COR-L47 (cell line): ENCODE measurements around the gene SPATA17.
"Not testable (repeated sequence)": the region's sequence is repeated elsewhere in the genome, so short reads cannot be mapped to it uniquely, and the experiment has no call there.

ENCODE experiments used
- DNase-seq: peaks from one replicate; lab custom pipeline; 2025; lab: John Stamatoyannopoulos, UW

Gene SPATA17, protein sequence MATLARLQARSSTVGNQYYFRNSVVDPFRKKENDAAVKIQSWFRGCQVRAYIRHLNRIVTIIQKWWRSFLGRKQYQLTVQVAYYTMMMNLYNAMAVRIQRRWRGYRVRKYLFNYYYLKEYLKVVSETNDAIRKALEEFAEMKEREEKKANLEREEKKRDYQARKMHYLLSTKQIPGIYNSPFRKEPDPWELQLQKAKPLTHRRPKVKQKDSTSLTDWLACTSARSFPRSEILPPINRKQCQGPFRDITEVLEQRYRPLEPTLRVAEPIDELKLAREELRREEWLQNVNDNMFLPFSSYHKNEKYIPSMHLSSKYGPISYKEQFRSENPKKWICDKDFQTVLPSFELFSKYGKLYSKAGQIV

DNA sequence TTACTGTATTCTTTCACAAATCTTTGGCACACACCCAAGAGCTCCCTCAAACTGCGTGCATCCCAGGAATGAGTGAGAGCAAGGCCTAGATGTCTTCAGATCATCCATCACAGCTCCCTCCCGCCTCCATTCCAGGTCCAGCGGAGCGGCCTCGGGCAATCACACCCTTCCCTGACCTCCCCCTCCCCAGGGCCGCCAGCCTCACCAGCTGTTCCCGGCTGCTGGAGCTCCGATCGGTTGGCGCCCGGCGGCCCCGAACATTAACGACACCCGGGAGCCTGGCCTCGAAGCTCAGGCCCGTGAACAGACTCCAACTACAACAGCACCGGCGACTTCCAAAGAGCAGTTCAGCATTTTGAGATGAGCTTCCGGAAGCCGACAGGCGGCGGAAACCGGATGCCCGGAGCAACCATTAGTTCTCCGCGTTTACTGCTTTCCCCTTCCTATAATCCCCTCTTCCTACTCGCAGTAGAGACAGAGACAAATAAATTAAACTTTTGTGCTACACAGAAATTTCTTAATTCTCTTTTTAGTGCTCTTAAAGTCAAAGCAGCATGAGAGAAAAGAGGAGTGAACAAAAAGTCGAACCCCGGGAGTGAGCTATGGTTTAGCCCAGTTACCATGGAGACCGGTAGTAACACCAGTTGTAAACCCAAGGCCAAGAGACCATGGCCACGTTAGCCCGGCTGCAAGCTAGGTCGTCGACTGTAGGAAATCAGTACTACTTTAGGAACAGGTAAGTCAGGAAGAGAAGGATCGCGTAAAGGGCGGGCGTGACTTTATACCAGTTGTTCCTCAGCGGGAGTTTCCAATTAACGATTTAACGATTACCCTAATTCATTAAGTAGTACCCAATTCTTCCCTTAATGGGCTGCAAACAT, at the start of gene SPATA17, which contains the start of gene GPATCH2:
TSS of gene SPATA17 (plus strand) at position 634 of the 881 bp plus-strand sequence. CDS start at position 669, 35 bp downstream.
TSS of gene GPATCH2 (minus strand) at position 380 of the 881 bp plus-strand sequence. CDS start at position 261, 119 bp downstream.
- DNase-seq, result peak; percentile 88

- DNase-seq, result not testable (repeated sequence)
Observed at GRCh38 chr1:217584286-217584811, 46.8 kb upstream of the SPATA17 start.

DNA sequence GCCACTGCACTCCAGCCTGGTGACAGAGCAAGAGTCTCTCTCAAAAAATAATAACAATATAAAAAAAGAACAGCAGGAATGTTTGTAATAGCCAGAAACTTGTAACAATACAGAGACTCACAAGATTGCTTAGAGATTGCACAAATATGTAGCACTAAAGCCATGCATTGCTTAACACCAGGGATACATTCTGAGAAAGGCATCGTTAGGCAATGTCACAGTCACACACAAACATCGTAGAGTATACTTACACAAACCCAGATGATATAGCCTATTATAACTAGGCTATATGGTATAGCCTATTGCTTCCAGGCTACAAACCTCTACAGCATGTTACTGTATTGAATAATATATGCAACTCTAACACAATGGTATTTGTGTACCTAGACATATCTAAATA, 45.6 kb upstream of the SPATA17 start:
- no peak for DNase-seq

- DNase-seq, result no peak
Observed at GRCh38 chr1:217586586-217586985, 44.6 kb upstream of the SPATA17 start.

- no peak for DNase-seq
Observed at GRCh38 chr1:217590598-217590997, 40.5 kb upstream of the SPATA17 start.

GRCh38 chr1:217599154-217599553, 32.0 kb upstream of the SPATA17 start:
- DNase-seq, result no peak

DNA sequence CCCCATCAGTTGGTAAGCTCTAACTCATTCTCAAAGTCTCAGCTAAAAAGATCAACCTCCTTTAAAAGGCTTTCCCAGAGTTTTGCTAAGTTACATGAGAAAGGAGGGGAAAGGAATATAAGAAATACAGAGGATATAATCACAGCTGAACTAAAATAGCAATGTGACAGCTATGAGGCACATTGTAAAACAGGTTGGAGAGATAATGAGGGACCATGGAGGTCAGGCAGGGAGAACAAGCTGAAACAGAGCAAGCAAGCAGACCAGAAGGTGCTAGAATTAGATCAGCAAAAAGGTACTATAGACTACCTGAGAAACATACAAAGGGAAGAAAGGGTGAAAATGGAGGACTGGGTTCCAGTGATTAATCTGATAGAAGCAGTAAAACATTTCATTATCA, 28.8 kb upstream of the SPATA17 start:
- no peak for DNase-seq

- no peak for DNase-seq
Observed at GRCh38 chr1:217605390-217605789, 25.8 kb upstream of the SPATA17 start.

DNA sequence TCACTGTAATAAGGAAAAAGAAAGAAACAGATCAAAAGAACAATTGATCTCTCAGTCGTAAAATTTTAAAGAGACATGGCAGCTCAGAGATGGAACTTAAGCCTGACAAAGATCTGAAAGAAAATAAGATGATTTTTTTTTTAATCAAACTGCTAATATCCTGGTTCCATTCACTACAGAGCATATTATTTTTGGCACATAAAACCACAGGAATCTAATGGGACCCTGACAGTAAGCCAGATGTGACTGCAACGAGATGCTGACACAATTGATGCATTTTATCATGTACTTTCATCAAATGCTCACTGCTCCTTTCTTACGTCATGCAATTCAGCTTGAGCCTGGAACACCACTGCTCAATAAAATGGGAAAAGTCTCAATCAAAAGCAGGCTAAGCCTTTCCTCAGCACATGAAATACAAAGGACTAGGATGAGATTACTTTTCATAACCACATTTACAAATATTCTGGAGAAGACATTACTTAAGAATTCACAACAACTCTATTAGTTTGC, 16.9 kb upstream of the SPATA17 start:
- no peak for DNase-seq

- no peak for DNase-seq
Observed at GRCh38 chr1:217617126-217617525, 14.0 kb upstream of the SPATA17 start.

DNA sequence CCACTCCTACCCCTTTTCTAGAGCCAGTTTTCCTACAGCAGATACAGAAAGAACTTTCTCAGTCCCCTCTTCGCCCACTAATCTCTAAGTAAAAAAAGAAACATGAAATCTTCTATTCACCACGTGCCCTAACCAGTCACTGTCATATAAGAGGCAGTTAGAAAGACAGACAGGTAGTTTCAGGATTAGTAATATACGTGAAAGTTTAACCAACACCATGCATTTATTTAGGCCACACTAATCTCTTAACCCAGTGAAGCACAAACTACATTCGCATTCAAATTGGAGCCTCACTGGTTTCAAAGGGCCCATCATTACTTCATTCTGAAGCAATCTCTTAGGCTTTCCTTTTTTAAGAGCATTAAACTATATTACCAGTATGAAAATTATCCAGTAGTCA, 10.3 kb upstream of the SPATA17 start:
- no peak for DNase-seq

GRCh38 chr1:217622042-217622441, 9.1 kb upstream of the SPATA17 start:
- DNase-seq, result no peak

DNA sequence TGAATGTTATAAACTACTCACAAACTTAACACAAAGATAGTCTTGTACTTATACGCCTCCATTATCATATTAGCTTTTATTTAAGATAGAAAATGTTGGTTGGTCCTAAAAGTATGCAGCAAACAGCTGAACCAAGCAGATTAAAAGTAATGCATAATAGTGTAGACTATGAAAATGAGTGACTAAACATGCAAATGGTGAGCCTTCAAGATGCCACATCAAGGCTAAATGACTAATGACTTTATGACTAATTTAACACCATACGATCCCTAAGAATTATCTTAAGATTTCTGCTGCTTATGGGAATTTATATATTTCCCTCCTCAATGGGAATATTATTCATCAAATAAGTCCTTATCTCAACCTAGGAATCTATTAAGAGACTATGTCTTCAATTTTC, 4.8 kb upstream of the SPATA17 start:
- DNase-seq, result no peak

DNA sequence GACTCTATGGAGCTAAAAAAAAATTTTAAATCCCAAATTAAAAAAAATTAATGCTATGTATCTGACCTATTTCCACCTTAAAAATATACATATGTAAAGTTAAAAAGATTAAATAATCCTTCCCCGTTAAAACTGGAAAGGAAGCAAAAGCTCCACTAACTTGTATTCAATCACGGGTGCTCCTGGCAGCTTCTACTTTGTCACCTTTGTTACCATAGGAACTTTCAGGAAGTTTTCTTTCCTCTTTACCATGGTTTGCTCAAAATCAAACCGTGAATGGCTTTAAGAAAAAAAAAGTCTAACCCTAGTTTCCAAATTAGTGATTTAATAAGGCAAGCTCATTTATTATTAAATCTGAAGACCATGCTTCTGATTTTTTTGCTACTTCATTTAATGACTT, 3.7 kb upstream of the SPATA17 start:
- DNase-seq, result no peak

DNA sequence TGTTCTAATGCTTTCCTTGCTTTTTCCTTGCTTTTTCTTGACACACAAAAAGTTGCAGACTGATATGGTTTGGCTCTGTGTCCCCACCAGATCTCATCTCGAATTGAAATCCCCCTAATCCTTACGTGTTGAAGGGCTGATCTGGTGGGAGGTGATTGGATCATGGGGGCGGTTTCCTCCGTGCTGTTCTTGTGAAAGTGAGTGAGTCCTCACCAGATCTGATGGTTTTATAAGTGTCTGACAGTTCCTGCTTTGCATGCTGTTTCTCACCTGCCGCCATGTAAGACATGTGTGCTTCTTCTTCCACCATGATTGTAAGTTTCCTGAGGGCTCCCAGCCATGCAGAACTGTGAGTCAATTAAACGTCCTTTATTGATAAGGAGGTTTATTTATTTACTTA, 11.3 kb downstream of the SPATA17 start:
- no peak for DNase-seq

DNA sequence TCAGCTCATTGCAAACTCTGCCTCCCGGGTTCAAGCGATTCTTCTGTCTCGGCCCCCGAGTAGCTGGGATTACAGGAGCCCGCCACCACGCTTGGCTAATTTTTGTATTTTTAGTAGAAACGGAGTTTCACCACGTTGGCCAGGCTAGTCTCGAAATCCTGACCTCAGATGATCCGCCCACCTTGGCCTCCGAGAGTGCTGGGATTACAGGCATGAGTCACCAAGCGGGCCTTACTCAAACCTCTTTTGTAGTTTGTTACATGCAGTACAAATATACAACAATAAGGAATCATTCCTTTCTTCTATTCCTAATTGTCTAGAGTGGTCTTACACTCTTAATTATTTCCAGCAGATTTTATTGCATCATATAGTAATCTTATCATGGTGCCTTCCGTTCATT, 16.6 kb downstream of the SPATA17 start:
- no peak for DNase-seq

DNA sequence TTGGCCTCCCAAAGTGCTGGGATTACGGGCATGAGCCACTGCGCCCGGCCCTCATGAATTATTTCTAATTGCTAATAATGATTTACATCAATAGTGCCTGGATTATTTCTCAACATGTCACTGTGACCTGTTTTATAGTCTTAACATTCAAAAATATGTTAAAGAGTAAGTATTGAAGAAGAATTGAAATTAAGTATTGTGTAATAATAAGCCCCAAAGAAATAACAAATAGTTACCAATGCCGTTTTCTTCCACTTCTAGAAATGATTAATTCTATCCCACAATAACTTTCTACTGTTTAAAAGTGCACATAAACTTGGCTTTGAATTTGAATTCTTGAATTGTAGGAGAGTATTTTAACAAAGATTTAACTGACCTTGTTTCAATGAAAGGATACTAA, 19.5 kb downstream of the SPATA17 start:
- DNase-seq, result no peak

DNA sequence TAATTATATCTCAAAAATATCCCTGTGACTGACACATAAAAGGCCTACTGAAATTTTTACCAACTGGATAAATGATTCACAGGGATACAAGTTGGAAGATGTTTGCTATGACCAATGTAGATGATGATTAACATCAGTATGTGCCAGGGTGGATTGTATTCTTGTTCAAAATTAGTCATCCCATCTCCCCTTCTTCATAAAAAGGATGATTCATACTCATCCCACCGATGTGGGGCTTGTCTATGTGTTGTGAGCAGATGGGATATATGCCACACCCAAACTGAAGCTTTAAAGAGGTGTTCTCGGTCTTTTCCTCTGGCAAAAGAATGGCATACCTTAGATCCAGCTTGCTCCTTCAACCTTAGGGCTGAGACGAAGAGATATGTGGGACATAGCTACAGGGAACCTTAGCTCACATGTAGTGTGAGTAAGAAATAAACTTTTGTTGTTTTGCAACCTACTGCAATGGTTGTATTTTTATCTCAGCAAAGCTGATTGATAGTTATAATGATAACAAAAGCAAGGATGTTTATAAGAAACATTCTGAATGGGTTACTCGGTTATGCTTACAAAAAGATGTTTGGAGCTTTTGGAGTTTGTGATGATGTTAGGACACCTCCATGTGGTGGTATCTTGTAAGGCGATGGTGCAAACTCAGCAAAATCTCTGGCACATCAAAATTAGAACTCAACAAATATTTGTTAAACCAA, 29.4 kb downstream of the SPATA17 start:
- DNase-seq, result peak; percentile 1

DNA sequence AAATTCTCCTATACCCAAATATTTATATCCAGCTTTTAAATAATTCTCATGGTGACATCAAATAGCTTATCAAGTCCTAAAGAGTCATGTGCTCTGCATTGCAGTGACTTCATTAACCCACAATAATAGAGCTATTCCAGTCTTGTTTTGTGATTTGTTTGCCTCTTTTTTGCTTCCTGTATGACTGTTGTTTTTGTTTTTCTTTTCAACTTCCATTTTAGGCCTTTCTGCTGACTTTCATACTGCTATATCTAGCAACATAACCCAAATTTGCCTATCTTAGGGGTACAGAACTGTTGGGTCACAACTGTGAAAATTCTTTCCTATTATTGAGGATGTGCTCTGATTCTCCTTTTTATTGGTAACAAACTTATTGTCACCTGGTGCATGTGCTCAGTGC, 30.3 kb downstream of the SPATA17 start:
- no peak for DNase-seq

DNA sequence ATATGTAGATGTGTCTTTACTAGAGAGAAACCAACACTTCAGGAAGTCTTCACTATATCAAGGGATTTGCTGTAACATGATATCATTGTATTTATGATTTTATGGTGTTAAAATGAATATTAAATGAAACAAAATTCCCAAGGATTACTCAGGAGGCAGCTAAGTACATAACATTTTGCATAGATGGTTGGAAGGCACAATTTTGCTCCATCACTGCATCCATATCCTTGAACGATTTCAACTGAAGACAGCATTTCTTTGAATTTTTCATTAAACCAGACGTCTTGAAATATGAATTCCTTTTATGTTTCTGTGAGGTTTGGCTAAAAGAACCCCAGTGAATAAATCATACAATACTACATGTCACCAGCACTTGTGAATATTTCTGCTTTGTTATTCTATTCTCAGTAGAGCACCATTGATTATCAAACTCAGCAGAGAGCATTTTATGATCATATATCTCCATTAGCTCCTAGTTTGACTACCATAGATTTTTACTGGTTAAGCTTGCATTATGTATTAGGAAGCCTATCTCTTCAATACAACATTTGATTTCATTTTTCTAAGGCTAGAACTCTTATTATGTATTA, 37.3 kb downstream of the SPATA17 start:
- DNase-seq, result no peak

DNA sequence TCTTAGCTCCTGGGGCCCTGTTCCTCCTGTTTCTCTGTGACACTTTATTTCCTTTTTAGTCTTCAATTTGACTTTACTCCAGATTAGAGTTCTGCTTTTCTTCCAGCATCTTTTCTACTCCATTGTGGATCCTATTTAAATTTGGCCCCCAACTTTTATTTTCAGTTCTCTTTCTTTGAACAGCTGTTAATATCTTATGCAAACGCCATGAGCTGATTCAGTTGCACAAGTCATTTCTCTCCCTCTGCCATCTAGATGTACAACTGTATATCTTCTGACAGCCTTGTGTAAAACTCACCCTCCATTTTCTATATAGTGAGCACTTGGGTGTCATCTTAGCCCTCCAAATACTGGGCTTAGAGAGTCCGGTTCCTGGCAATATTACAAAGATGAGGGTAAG, 42.2 kb downstream of the SPATA17 start:
- no peak for DNase-seq
